ENCODE measurements around the gene CHGA.

GRCh38 chr14:92922155-92922735 is 705 bp upstream of the CHGA start:
- no peak for TF ChIP-seq RAD21 (IDR thresholded peaks at IDR 0.05; ENCODE audit: low read depth)
- TF ChIP-seq ZNF274 (IDR thresholded peaks at IDR 0.05; ENCODE audit: low read depth, low read length) = no peak
- no peak for TF ChIP-seq CTCF (IDR thresholded peaks at IDR 0.05 in 2 of 3, conservative IDR thresholded peaks at IDR 0.05 in 1 of 3; ENCODE audit: borderline replicate concordance in 1 of 3, insufficient read depth in 1 of 3, low read depth in 2 of 3, low read length in 2 of 3)
- TF ChIP-seq REST (IDR thresholded peaks at IDR 0.05; ENCODE audit: low read depth) = no peak
- TF ChIP-seq TCF7L2 (IDR thresholded peaks at IDR 0.05; ENCODE audit: borderline replicate concordance, extremely low read depth, insufficient read depth, insufficient read length) = no peak
- no peak for TF ChIP-seq CEBPB (IDR thresholded peaks at IDR 0.05; ENCODE audit: low read depth)

All from HCT116 (cell line).